H9 (cell line): ENCODE measurements around the gene NUAK2. TPM values are rescaled to one million over a fixed set of nuclear protein-coding genes. Genes with fewer than 3 reads are reported as not detected.

Experiments used
- DNase-seq: peaks from one replicate; pipeline ENCODE4 v3.0.0-alpha.2; 2017
- H2AFZ ChIP-seq: one replicate; pipeline ENCODE4 v1.6.1; 2013; ENCODE audit warnings: mild to moderate bottlenecking, low read length, control low read depth, moderate library complexity
- H2AK5ac ChIP-seq: 2 replicates; pipeline ENCODE4 v1.6.1; 2013; ENCODE audit warnings: low read length, control low read depth, mixed read lengths; ENCODE audit not compliant: insufficient read length
- H2BK120ac ChIP-seq: one replicate; pipeline ENCODE4 v1.6.1; 2013; ENCODE audit warnings: low read depth, mild to moderate bottlenecking, low read length, control low read depth, inconsistent platforms; ENCODE audit not compliant: poor library complexity, severe bottlenecking
- H2BK12ac ChIP-seq: 2 replicates; pipeline ENCODE4 v1.6.1; 2013; ENCODE audit warnings: low read length, control low read depth, mixed read lengths, low read depth; ENCODE audit not compliant: insufficient read length
- H2BK15ac ChIP-seq: 2 replicates; pipeline ENCODE4 v1.6.1; 2013; ENCODE audit warnings: low read depth, low read length, control low read depth
- H2BK20ac ChIP-seq: one replicate; pipeline ENCODE4 v1.6.1; 2013; ENCODE audit warnings: low read depth, mild to moderate bottlenecking, low read length, control low read depth, inconsistent platforms; ENCODE audit not compliant: poor library complexity, severe bottlenecking
- H2BK5ac ChIP-seq: 2 replicates; pipeline ENCODE4 v1.6.1; 2013; ENCODE audit warnings: low read length, control low read depth, mixed read lengths; ENCODE audit not compliant: insufficient read length
- H3K14ac ChIP-seq: 2 replicates; pipeline ENCODE4 v1.6.1; 2013; ENCODE audit warnings: low read length, control low read depth; ENCODE audit not compliant: insufficient read depth
- H3K18ac ChIP-seq: 2 replicates; pipeline ENCODE4 v1.6.1; 2013; ENCODE audit warnings: low read depth, mild to moderate bottlenecking, mixed read lengths, low read length, control low read depth; ENCODE audit not compliant: insufficient read length
- H3K23ac ChIP-seq: 2 replicates; pipeline ENCODE4 v1.6.1; 2013; ENCODE audit warnings: low read length, control low read depth, mixed read lengths, low read depth; ENCODE audit not compliant: insufficient read length
- H3K23me2 ChIP-seq: 2 replicates; pipeline ENCODE4 v1.6.1; 2013; ENCODE audit warnings: low read depth, mild to moderate bottlenecking, mixed read lengths, low read length, control low read depth; ENCODE audit not compliant: insufficient read length, poor library complexity, severe bottlenecking
- H3K27ac ChIP-seq: 2 replicates; pipeline ENCODE4 v1.5.1; 2013; ENCODE audit warnings: low read length, control low read depth, mixed read lengths, low read depth; ENCODE audit not compliant: insufficient read length
- H3K27me3 ChIP-seq: 2 replicates; pipeline ENCODE4 v1.6.1; 2013; ENCODE audit warnings: low read length, control low read depth, inconsistent platforms; ENCODE audit not compliant: insufficient read depth
- H3K4ac ChIP-seq: 2 replicates; pipeline ENCODE4 v1.6.1; 2013; ENCODE audit warnings: low read depth, mild to moderate bottlenecking, control low read depth, inconsistent platforms, low read length, moderate library complexity
- H3K4me1 ChIP-seq: 2 replicates; pipeline ENCODE4 v1.6.1; 2013; ENCODE audit warnings: low read length, control low read depth, inconsistent platforms; ENCODE audit not compliant: insufficient read depth
- H3K4me2 ChIP-seq: 2 replicates; pipeline ENCODE4 v1.6.1; 2013; ENCODE audit warnings: low read length, control low read depth, mixed read lengths; ENCODE audit not compliant: insufficient read length, insufficient read depth
- H3K56ac ChIP-seq: 2 replicates; pipeline ENCODE4 v1.6.1; 2013; ENCODE audit warnings: low read depth, mild to moderate bottlenecking, mixed read lengths, low read length, control low read depth; ENCODE audit not compliant: insufficient read length
- H3K79me1 ChIP-seq: 2 replicates; pipeline ENCODE4 v1.6.1; 2013; ENCODE audit warnings: low read depth, mild to moderate bottlenecking, moderate library complexity, low read length, control low read depth, inconsistent platforms; ENCODE audit not compliant: insufficient read depth, poor library complexity, severe bottlenecking
- H3K79me2 ChIP-seq: 2 replicates; pipeline ENCODE4 v1.6.1; 2013; ENCODE audit warnings: low read length, control low read depth, inconsistent platforms; ENCODE audit not compliant: insufficient read depth
- H3K9ac ChIP-seq: 2 replicates; pipeline ENCODE4 v1.6.1; 2013; ENCODE audit warnings: low read length, control low read depth, mixed read lengths; ENCODE audit not compliant: insufficient read length; ENCODE audit errors: extremely low read depth
- H3K9me3 ChIP-seq: one replicate; pipeline ENCODE4 v1.6.1; 2013; ENCODE audit warnings: low read depth, low read length, inconsistent platforms; ENCODE audit not compliant: control insufficient read depth
- H3T11ph ChIP-seq: one replicate; pipeline ENCODE4 v1.6.1; 2013; ENCODE audit warnings: mild to moderate bottlenecking, low read length, control low read depth, inconsistent platforms
- H4K20me1 ChIP-seq: one replicate; pipeline ENCODE4 v1.6.1; 2013; ENCODE audit not compliant: control insufficient read depth, insufficient read length, insufficient read depth
- H4K5ac ChIP-seq: 2 replicates; pipeline ENCODE4 v1.6.1; 2013; ENCODE audit warnings: low read depth, mild to moderate bottlenecking, mixed read lengths, low read length, control low read depth; ENCODE audit not compliant: insufficient read length
- H4K8ac ChIP-seq: replicated peaks from 2 replicates; pipeline ENCODE4 v1.6.1; 2013; ENCODE audit warnings: low read length, control low read depth, mixed read lengths, low read depth; ENCODE audit not compliant: insufficient read length
- H4K91ac ChIP-seq: 2 replicates; pipeline ENCODE4 v1.6.1; 2013; ENCODE audit warnings: low read depth, mild to moderate bottlenecking, moderate library complexity, mixed read lengths, low read length, control low read depth; ENCODE audit not compliant: insufficient read length
- H3K27ac Mint-ChIP-seq, 3 experiments: 2 replicates in 2 of 3; 3 replicates in 1 of 3; pipeline ENCODE4 v1.8.0; 2020 to 2021; ENCODE audit warnings: mixed read lengths in 3 of 3, mild to moderate bottlenecking in 1 of 3, moderate library complexity in 1 of 3
- H3K27me3 Mint-ChIP-seq: 2 replicates; pipeline ENCODE4 v1.8.0; 2021; ENCODE audit warnings: low read depth, mild to moderate bottlenecking, moderate library complexity, mixed read lengths
- H3K36me3 Mint-ChIP-seq, 3 experiments: 2 replicates in 2 of 3; 3 replicates in 1 of 3; pipeline ENCODE4 v1.8.0; 2020 to 2021; ENCODE audit warnings: low read depth in 3 of 3, mixed read lengths in 3 of 3; ENCODE audit not compliant: insufficient read depth in 1 of 3
- H3K4me1 Mint-ChIP-seq, 2 experiments: 2 replicates each; pipeline ENCODE4 v1.8.0; 2020; ENCODE audit warnings: mixed read lengths in 2 of 2
- H3K4me3 Mint-ChIP-seq, 2 experiments: 2 replicates in 1 of 2; 3 replicates in 1 of 2; pipeline ENCODE4 v1.8.0; 2020 to 2021; ENCODE audit warnings: mild to moderate bottlenecking in 2 of 2, mixed read lengths in 2 of 2, moderate library complexity in 1 of 2
- H3K9me3 Mint-ChIP-seq, 2 experiments: 2 replicates in 1 of 2; 3 replicates in 1 of 2; pipeline ENCODE4 v1.8.0; 2020; ENCODE audit warnings: mild to moderate bottlenecking in 2 of 2, mixed read lengths in 2 of 2, moderate library complexity in 1 of 2
- WGBS: extraction: QIAGEN DNeasy Blood & Tissue Kit; methylation state at CpG from one replicate; pipeline ENCODE4 v1.1.7; 2013; ENCODE audit warnings: missing lambda C conversion rate, low lambda C conversion rate, mixed read lengths; ENCODE audit not compliant: insufficient read length; ENCODE audit errors: extremely low coverage; 5-methylcytosine and 5-hydroxymethylcytosine counted together
- total RNA-seq: library from RNA; stranded (reverse); gene quantifications from 2 replicates; pipeline ENCODE4 v1.2.1, GENCODE V29; 2021
- TF ChIP-seq, protein P1 (sequence below): fragments of 200-600 bp; sonication (generic); conservative IDR thresholded peaks from 3 replicates; pipeline ENCODE4 v1.8.0; 2021; ENCODE audit warnings: antibody characterized with exemption, mild to moderate bottlenecking

Gene NUAK2
- total RNA-seq, 1 experiment from 2014 or later, result 15.4 TPM

- H2AFZ ChIP-seq, result no peak overlapping the region
- H3K27ac Mint-ChIP-seq, result peak overlapping the region in 1 of 3 experiments; percentile 76; a peak in 2 of 7 replicates
These were observed 54.8 kb downstream of the NUAK2 start for GRCh38 chr1:205266611-205267305.

More at GRCh38 chr1:205266611-205267305, 54.8 kb downstream of the NUAK2 start:
- no peak overlapping the region for H3K9ac ChIP-seq
- Mint-ChIP-seq H3K36me3 (peaks cover 0 to 15% (median 13%) of the 10 kb centered on the region in 3 experiments; a peak in 6 of 7 replicates), H3K4me3 (no peak overlapping the region), H3K9me3 (no peaks in the 10 kb centered on the region; a peak in 1 of 5 replicates), H3K27me3 (no peaks in the 10 kb centered on the region; the same call in 1 of the 2 replicates), H3K4me1 (peaks cover 25 to 31% of the 10 kb centered on the region in 2 experiments)
- no peaks in the 10 kb centered on the region for H3K79me1 ChIP-seq
- no peak for DNase-seq
- H2BK120ac ChIP-seq, result no peak overlapping the region
- H2AK5ac ChIP-seq, result no peak overlapping the region
- H2BK20ac ChIP-seq, result no peak overlapping the region
- H4K5ac ChIP-seq, result no peak overlapping the region
- H4K20me1 ChIP-seq, result no peaks in the 10 kb centered on the region
- no peaks in the 10 kb centered on the region for H3K23me2 ChIP-seq
- no peak overlapping the region for H4K91ac ChIP-seq
- H3K18ac ChIP-seq, result no peak overlapping the region
- H2BK15ac ChIP-seq, result no peak overlapping the region
- H3K23ac ChIP-seq, result no peak overlapping the region
- H3K4me2 ChIP-seq, result no peak overlapping the region
- H3K27me3 ChIP-seq, result no peaks in the 10 kb centered on the region
- TF ChIP-seq, protein P1, sequence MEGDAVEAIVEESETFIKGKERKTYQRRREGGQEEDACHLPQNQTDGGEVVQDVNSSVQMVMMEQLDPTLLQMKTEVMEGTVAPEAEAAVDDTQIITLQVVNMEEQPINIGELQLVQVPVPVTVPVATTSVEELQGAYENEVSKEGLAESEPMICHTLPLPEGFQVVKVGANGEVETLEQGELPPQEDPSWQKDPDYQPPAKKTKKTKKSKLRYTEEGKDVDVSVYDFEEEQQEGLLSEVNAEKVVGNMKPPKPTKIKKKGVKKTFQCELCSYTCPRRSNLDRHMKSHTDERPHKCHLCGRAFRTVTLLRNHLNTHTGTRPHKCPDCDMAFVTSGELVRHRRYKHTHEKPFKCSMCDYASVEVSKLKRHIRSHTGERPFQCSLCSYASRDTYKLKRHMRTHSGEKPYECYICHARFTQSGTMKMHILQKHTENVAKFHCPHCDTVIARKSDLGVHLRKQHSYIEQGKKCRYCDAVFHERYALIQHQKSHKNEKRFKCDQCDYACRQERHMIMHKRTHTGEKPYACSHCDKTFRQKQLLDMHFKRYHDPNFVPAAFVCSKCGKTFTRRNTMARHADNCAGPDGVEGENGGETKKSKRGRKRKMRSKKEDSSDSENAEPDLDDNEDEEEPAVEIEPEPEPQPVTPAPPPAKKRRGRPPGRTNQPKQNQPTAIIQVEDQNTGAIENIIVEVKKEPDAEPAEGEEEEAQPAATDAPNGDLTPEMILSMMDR, result no peak
- H3K14ac ChIP-seq, result no peak overlapping the region
- no peak overlapping the region for H3K56ac ChIP-seq
- no peak overlapping the region for H4K8ac ChIP-seq
- no peak overlapping the region for H2BK12ac ChIP-seq
- H3K4me1 ChIP-seq, result peaks cover 5% of the 10 kb centered on the region; the same call in 1 of the 2 replicates
- H3T11ph ChIP-seq, result no peak overlapping the region
- no peaks in the 10 kb centered on the region for H3K79me2 ChIP-seq
- no CpG with 5 or more reads among the region's 10 CpGs for WGBS
- H2BK5ac ChIP-seq, result no peak overlapping the region
- H3K27ac ChIP-seq, result no peak overlapping the region
- no peaks in the 10 kb centered on the region for H3K9me3 ChIP-seq
- H3K4ac ChIP-seq, result no peak overlapping the region
